NB4 (cell line): ENCODE data around the gene GOLT1A.
A peak's percentile ranks its signal among the peaks of the same experiment; 100 is the strongest.

ENCODE experiments used
- DNase-seq: peaks from one replicate; pipeline ENCODE4 v3.0.0; 2010; ENCODE audit warnings: low read depth
- H3K4me3 ChIP-seq: one replicate; pipeline ENCODE4 v1.5.1; 2011; ENCODE audit warnings: mild to moderate bottlenecking, low read depth, low read length, moderate library complexity
- MYC ChIP-seq: IDR thresholded peaks from 2 replicates; pipeline ENCODE4 v1.6.1; 2011; ENCODE audit warnings: low read depth, low read length
- POLR2A ChIP-seq: IDR thresholded peaks from 2 replicates; pipeline ENCODE4 v1.6.1; 2011; ENCODE audit warnings: mild to moderate bottlenecking; ENCODE audit not compliant: insufficient read length; ENCODE audit errors: extremely low read depth
- TF ChIP-seq, protein P1 (sequence below): IDR thresholded peaks from 2 replicates; pipeline ENCODE4 v1.6.1; 2011; ENCODE audit warnings: low read depth, low read length
- TF ChIP-seq, protein P2 (sequence below): IDR thresholded peaks from one replicate; pipeline ENCODE4 v1.5.1; 2012; ENCODE audit warnings: low read depth, low read length

The GOLT1A gene

GRCh38 chr1:204260601-204261197, 46.9 kb upstream of the GOLT1A start:
- no peak overlapping the region for H3K4me3 ChIP-seq
- no peak for TF ChIP-seq POLR2A
- TF ChIP-seq, protein P1, sequence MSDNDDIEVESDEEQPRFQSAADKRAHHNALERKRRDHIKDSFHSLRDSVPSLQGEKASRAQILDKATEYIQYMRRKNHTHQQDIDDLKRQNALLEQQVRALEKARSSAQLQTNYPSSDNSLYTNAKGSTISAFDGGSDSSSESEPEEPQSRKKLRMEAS: no peak
- DNase-seq: no peak

DNA sequence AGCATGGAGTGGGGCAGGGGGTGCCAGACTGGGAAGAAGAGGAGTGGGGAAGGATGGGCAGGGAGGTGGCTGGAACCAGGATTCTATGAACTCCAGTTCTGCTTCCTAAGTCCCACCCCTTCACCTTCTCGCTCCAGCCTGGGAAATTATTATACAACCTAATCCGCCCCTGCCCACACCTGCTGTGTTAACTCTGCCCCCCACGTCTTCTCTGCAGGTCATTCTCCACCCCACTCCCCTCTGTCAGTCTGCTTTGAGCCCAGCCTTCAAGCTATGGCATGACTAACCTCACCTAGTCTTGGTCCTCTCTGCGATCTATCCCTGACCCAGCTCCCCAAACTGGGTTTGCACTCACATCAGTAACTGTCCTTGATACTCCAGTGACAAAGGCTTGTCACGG, 46.0 kb upstream of the GOLT1A start:
- DNase-seq: no peak
- TF ChIP-seq, protein P1: no peak
- TF ChIP-seq POLR2A: no peak
- TF ChIP-seq, protein P2, sequence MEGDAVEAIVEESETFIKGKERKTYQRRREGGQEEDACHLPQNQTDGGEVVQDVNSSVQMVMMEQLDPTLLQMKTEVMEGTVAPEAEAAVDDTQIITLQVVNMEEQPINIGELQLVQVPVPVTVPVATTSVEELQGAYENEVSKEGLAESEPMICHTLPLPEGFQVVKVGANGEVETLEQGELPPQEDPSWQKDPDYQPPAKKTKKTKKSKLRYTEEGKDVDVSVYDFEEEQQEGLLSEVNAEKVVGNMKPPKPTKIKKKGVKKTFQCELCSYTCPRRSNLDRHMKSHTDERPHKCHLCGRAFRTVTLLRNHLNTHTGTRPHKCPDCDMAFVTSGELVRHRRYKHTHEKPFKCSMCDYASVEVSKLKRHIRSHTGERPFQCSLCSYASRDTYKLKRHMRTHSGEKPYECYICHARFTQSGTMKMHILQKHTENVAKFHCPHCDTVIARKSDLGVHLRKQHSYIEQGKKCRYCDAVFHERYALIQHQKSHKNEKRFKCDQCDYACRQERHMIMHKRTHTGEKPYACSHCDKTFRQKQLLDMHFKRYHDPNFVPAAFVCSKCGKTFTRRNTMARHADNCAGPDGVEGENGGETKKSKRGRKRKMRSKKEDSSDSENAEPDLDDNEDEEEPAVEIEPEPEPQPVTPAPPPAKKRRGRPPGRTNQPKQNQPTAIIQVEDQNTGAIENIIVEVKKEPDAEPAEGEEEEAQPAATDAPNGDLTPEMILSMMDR: no peak
- TF ChIP-seq MYC: no peak

DNA sequence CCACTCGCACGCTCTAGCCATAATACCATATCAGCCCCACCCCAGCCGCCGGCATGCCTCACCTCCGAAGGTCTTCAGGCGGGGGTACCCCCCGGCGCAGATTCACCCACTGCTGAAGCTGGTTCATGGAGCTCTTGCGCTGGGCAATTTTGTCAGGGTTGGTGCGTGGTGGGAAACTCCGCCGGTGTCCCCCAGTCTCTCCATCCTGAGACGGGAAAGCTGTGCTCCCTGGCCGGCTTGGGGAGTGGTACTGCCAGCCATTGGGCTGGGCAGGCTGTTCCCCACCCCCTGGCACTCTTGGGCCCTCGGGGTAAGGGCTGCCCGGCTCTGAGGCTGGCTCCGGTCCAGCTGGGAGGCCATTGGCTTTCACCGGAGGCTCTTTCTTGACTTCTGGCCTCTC, 45.4 kb upstream of the GOLT1A start:
- no peak for DNase-seq
- TF ChIP-seq MYC: no peak
- TF ChIP-seq, protein P2: no peak
- TF ChIP-seq, protein P1: no peak
- no peak overlapping the region for H3K4me3 ChIP-seq

More for the DNA sequence above, 46.0 kb upstream of the GOLT1A start:
- no peak overlapping the region for H3K4me3 ChIP-seq

DNA sequence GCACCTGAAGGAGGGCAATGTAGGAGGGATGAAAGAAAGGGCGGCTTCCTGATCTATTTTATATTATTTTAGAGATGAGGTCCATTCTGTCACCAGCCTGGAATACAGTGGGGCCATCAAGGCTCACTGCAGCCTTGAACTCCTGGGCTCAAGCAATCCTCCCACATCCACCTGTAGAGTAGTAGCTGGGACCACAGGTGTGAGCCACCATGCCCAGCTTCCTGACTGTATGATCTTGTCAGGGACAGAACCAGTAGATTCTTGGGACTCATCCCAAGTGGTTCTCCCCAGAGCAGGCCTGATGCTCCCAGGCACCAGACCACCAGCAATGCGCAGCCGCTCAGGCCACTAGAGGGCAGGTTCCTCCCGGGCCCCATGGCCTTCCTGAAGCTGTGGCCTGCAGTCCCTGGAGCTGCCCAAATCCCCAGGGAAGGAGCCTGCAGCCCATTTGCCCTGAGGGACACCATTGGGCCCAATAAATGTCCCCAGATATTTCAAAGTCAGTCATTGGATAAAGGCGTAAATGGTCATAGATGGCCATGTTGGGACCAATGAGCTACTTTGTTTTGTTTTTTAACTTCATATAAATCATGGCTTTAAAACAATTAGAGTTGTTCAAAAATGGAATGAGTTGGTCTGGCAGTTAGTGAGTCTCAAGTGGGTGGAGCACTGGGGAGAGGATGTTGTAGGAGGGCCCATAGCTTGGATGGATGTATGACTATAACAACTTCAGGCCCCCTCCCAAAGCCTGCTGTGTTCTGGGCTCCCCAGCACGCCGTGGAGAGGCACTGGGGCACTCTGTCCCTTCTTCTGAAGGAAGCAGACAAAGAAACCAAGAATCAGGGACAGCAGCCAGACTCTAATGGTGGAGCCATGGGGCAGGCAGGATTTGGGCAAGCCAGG, 44.7 kb upstream of the GOLT1A start:
- TF ChIP-seq MYC: no peak; the same call in 1 of the 2 replicates
- TF ChIP-seq, protein P1: no peak
- TF ChIP-seq, protein P2: peak; percentile 87
- no peak for TF ChIP-seq POLR2A
- peak; percentile 56 for DNase-seq
- H3K4me3 ChIP-seq: no peak overlapping the region

- H3K4me3 ChIP-seq: no peak overlapping the region
- no peak for TF ChIP-seq POLR2A
- TF ChIP-seq, protein P1: no peak
- no peak for TF ChIP-seq MYC
- TF ChIP-seq, protein P2: no peak
- DNase-seq: no peak
These were observed 43.7 kb upstream of the GOLT1A start for GRCh38 chr1:204257446-204257845.

- H3K4me3 ChIP-seq: no peak overlapping the region
- no peak for DNase-seq
- TF ChIP-seq, protein P2: no peak
- TF ChIP-seq MYC: no peak
- TF ChIP-seq, protein P1: no peak
- TF ChIP-seq POLR2A: no peak
These were observed 42.7 kb upstream of the GOLT1A start for GRCh38 chr1:204256531-204256930.
